Suprapubic skin (tissue), 4 donors: ENCODE results near the gene BRD8. TPM values are rescaled to one million over a fixed set of nuclear protein-coding genes. Genes with fewer than 3 reads are reported as not detected.

ENCODE experiments used
- DNase-seq, 2 donors: peaks; one replicate each; pipeline ENCODE4 v3.0.0-alpha.2; 2019; ENCODE audit warnings: low spot score in 2 of 2
- H3K27ac ChIP-seq: fragments of 200-600 bp; sonication (generic); one replicate; pipeline ENCODE4 v1.5.1; 2019
- H3K27me3 ChIP-seq: fragments of 200-600 bp; sonication (generic); one replicate; pipeline ENCODE4 v1.5.1; 2019
- H3K36me3 ChIP-seq: fragments of 200-600 bp; sonication (generic); one replicate; pipeline ENCODE4 v1.5.1; 2019
- H3K4me1 ChIP-seq: fragments of 200-600 bp; sonication (generic); one replicate; pipeline ENCODE4 v1.5.1; 2019
- H3K4me3 ChIP-seq: fragments of 200-600 bp; sonication (generic); one replicate; pipeline ENCODE4 v1.5.1; 2019; ENCODE audit warnings: mild to moderate bottlenecking
- H3K9me3 ChIP-seq: fragments of 200-600 bp; sonication (generic); one replicate; pipeline ENCODE4 v1.5.1; 2019
- EP300 ChIP-seq: sonication (generic); formaldehyde crosslinking; IDR thresholded peaks from one replicate; pipeline ENCODE4 v1.6.1; 2017; ENCODE audit warnings: antibody characterized with exemption
- POLR2A ChIP-seq, 2 donors: fragments of 450-650 bp; IDR thresholded peaks; one replicate each; pipeline ENCODE4 v1.6.1; 2017; ENCODE audit warnings: antibody characterized with exemption in 2 of 2, mild to moderate bottlenecking in 2 of 2, moderate library complexity in 2 of 2
- POLR2AphosphoS5 ChIP-seq, 3 donors: sonication (generic); formaldehyde crosslinking; IDR thresholded peaks; one replicate each; pipeline ENCODE4 v1.6.1; 2017; ENCODE audit warnings: antibody characterized with exemption in 3 of 3
- WGBS: methylation state at CpG from one replicate; pipeline ENCODE4 v1.1.5; 2018; 5-methylcytosine and 5-hydroxymethylcytosine counted together
- total RNA-seq, 4 donors: library from RNA; depleted of rRNA; stranded (reverse); fragments of >200 nt; gene quantifications; one replicate each; pipeline ENCODE4 v1.1.0, GENCODE V29; 2016
- TF ChIP-seq, protein P1 (sequence below), 2 donors: fragments of 200-600 bp in 1 of 2; fragments of 450-650 bp in 1 of 2; sonication (generic) in 1 of 2; IDR thresholded peaks; one replicate each; pipeline ENCODE4 v1.5.1; 2016 to 2019; ENCODE audit warnings: antibody characterized with exemption in 2 of 2, mild to moderate bottlenecking in 1 of 2, moderate library complexity in 1 of 2

BRD8 gene
- total RNA-seq, 4 donors from 2014 or later, result 27.4 to 53.8 (median 36.7) TPM

DNA sequence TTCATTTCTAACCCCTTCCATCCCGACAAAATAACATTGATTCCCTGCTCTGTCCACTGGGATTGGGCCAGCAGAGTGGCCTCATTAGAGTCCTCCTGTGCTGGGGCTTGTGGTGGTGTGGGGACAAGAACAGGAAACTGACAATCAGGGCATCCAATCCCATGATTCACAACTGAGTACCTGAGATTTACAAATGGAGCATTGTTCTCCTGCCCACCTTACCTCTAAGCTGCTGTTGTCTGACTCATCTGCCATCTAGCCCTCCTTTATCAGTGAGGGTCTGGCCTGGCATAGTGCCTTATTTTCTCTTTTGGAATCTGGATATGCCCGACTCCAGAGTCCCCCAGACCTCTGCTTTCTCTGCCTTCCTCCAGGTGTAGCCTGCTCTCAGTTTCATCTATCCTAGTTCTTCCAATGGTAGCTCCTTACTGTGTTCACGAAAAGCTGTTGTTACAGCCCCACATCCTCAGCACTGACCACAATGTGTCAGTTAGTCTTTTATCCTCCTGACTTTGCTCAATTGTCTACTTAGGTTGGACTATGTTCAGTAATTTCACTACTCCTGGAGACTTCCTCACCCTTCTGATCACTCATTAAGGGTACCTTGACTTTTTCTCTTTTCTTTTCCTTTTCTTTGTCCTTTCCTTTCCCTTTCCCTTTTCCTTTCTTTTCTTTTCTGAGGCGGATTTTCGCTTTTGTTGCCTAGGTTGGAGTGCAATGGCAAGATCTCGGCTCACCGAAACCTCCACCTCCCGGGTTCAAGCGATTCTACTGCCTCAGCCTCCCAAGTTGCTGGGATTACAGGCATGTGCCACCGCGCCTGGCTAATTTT lies 81.2 kb downstream of the BRD8 start:
- no peaks in the 10 kb centered on the region for H3K36me3 ChIP-seq
- no peak overlapping the region for H3K27ac ChIP-seq
- TF ChIP-seq POLR2AphosphoS5 (IDR thresholded peaks at IDR 0.05), result no peak
- TF ChIP-seq POLR2A (IDR thresholded peaks at IDR 0.05), result no peak
- TF ChIP-seq EP300, result no peak
- TF ChIP-seq, protein P1, sequence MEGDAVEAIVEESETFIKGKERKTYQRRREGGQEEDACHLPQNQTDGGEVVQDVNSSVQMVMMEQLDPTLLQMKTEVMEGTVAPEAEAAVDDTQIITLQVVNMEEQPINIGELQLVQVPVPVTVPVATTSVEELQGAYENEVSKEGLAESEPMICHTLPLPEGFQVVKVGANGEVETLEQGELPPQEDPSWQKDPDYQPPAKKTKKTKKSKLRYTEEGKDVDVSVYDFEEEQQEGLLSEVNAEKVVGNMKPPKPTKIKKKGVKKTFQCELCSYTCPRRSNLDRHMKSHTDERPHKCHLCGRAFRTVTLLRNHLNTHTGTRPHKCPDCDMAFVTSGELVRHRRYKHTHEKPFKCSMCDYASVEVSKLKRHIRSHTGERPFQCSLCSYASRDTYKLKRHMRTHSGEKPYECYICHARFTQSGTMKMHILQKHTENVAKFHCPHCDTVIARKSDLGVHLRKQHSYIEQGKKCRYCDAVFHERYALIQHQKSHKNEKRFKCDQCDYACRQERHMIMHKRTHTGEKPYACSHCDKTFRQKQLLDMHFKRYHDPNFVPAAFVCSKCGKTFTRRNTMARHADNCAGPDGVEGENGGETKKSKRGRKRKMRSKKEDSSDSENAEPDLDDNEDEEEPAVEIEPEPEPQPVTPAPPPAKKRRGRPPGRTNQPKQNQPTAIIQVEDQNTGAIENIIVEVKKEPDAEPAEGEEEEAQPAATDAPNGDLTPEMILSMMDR (IDR thresholded peaks at IDR 0.05), result no peak
- H3K27me3 ChIP-seq, result no peaks in the 10 kb centered on the region
- DNase-seq, result no peak
- WGBS, result 93% methylated on average over 11 of the region's 11 CpGs
- no peaks in the 10 kb centered on the region for H3K9me3 ChIP-seq
- H3K4me3 ChIP-seq, result no peak overlapping the region
- no peaks in the 10 kb centered on the region for H3K4me1 ChIP-seq

DNA sequence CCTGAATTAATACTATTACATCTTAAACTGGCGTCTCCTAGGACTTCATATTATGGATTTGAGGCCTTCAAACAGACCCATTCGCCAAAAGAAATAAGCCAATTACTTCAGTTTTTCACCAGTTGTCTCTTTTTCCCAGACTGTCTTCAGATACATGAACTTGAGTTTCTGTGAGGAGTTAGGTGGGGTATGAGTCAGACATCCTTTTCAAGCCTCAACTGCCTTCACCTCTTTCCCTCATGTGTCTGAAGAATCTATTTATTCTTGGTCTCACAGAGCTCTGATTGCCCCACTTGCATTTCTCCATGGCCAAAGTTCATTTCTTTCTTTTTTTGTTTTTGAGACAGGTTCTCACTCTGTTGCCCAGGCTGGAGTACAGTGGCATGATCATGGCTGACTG lies 82.1 kb downstream of the BRD8 start:
- no peaks in the 10 kb centered on the region for H3K36me3 ChIP-seq

DNA sequence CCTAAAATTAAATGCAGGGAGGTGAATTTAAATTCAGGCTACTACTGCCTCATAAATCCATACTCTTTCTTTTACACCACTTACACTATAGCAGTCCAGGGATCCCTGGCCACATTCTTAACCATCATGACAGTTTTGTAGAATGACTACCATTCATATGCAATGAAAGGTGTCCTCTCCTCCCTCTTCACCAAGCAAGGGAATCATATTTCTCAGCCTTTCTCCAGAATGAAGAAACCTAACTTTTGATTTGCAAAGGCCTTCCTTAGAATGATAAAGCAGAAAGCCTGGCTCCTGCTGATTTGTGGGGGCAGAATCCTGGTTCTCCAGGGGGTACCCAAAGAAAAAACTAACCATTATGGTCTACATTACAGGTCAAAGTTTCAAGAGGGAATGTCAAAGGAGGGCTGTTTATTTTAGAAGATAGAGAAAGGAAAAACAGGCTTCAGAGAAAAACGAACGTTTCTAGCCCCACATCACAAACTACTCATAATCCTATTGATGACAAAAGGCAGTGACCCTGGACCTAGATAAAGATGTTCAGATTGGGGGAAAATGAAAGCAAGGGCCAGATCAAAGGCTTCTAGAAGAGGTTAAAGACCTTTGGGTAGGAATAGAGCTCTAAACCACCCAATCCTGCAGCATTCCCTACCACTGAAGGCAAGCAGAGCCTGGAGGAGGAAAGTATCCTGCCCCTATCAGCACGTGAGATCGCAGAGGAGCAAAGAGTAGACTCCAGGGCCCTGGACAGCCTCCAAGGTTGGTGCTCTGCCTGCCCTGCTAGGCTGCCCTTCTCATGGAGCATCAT lies 83.1 kb downstream of the BRD8 start:
- Histone ChIP-seq H3K4me1 (no peaks in the 10 kb centered on the region), H3K9me3 (no peaks in the 10 kb centered on the region), H3K27ac (no peak overlapping the region), H3K4me3 (no peak overlapping the region), H3K36me3 (no peaks in the 10 kb centered on the region), H3K27me3 (peaks cover 3% of the 10 kb centered on the region)
- DNase-seq, result no peak
- no peak for TF ChIP-seq POLR2A (IDR thresholded peaks at IDR 0.05)
- no peak for TF ChIP-seq POLR2AphosphoS5 (IDR thresholded peaks at IDR 0.05)
- TF ChIP-seq, protein P1 (IDR thresholded peaks at IDR 0.05), result no peak
- TF ChIP-seq EP300, result no peak
- 55% methylated on average over 4 of the region's 4 CpGs for WGBS

More for the DNA sequence above, 82.1 kb downstream of the BRD8 start:
- TF ChIP-seq POLR2AphosphoS5 (IDR thresholded peaks at IDR 0.05), result no peak
- no peak for TF ChIP-seq POLR2A (IDR thresholded peaks at IDR 0.05)
- no peak for TF ChIP-seq EP300
- TF ChIP-seq, protein P1 (IDR thresholded peaks at IDR 0.05), result no peak
- Histone ChIP-seq H3K4me1 (no peaks in the 10 kb centered on the region), H3K27me3 (no peaks in the 10 kb centered on the region), H3K4me3 (no peak overlapping the region), H3K9me3 (no peaks in the 10 kb centered on the region), H3K27ac (no peak overlapping the region)
- 75% methylated on average over 2 of the region's 2 CpGs for WGBS
- DNase-seq, result no peak

DNA sequence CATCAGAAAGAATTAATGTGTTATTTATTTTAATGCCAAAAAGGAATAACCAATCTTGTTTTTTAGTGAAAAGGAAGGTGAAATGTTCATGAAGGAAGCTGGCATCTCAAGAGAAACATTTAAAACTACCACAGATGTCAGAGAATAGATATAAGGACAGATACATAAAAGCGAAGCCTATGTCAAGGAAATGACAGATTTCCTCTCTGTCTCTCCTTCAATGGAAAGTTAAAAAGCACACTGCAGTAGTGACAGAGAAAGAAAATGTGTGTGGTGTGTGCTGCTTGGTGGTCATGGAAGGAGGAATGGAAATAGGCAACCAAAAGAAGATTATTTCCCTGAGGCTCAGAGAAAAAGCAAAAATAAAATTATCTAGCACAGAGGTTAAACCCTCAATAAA lies 85.4 kb downstream of the BRD8 start:
- no peaks in the 10 kb centered on the region for H3K4me1 ChIP-seq
- H3K27ac ChIP-seq, result no peak overlapping the region
- 46% methylated on average over 1 of the region's 1 CpG for WGBS
- no peak for TF ChIP-seq POLR2AphosphoS5 (IDR thresholded peaks at IDR 0.05)
- no peak for TF ChIP-seq POLR2A (IDR thresholded peaks at IDR 0.05)
- no peak for TF ChIP-seq EP300
- TF ChIP-seq, protein P1 (IDR thresholded peaks at IDR 0.05), result no peak
- no peak for DNase-seq
- peaks cover 3% of the 10 kb centered on the region for H3K27me3 ChIP-seq
- H3K4me3 ChIP-seq, result no peak overlapping the region
- no peaks in the 10 kb centered on the region for H3K36me3 ChIP-seq
- H3K9me3 ChIP-seq, result no peaks in the 10 kb centered on the region

DNA sequence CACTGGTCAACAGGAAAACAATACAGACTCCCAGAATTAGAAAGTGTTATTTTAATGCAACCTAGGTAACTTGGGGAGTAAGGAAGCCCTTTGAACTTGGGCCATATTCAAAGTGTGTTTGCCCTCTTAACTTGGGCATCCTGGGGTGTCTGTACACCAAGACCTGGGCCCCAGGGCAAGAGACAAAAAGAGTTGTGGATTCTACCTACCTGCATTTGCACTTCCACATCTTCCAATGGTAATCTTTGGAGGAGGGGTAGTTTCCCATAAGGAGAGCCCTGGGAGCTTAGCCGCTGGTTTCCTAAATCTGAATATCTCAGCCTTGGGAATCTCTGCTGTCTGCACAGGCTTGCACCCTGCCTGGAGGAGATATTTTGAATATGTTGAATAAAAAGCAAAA lies 86.1 kb downstream of the BRD8 start:
- Histone ChIP-seq H3K9me3 (no peaks in the 10 kb centered on the region), H3K36me3 (no peaks in the 10 kb centered on the region), H3K27ac (no peak overlapping the region), H3K27me3 (peaks cover 3% of the 10 kb centered on the region), H3K4me1 (no peaks in the 10 kb centered on the region), H3K4me3 (no peak overlapping the region)
- TF ChIP-seq POLR2AphosphoS5 (IDR thresholded peaks at IDR 0.05), result no peak
- TF ChIP-seq, protein P1 (IDR thresholded peaks at IDR 0.05), result no peak
- TF ChIP-seq POLR2A (IDR thresholded peaks at IDR 0.05), result no peak
- TF ChIP-seq EP300, result no peak
- 33% methylated on average over 1 of the region's 1 CpG for WGBS
- no peak for DNase-seq
